Testis (tissue), 2 donors: ENCODE data around the gene SLC6A18.

Experiments used
- POLR2A ChIP-seq: fragments of 450-650 bp; IDR thresholded peaks from one replicate; pipeline ENCODE4 v1.6.1; 2017; ENCODE audit warnings: antibody characterized with exemption, mild to moderate bottlenecking, moderate library complexity
- TF ChIP-seq, protein P1 (sequence below), 3 experiments: fragments of 450-650 bp in 2 of 3; fragments of 200-600 bp in 1 of 3; sonication (generic) in 1 of 3; IDR thresholded peaks; one replicate each; pipeline ENCODE4 v1.5.1; 2016 to 2019; ENCODE audit warnings: antibody characterized with exemption in 3 of 3, mild to moderate bottlenecking in 2 of 3, moderate library complexity in 1 of 3

DNA sequence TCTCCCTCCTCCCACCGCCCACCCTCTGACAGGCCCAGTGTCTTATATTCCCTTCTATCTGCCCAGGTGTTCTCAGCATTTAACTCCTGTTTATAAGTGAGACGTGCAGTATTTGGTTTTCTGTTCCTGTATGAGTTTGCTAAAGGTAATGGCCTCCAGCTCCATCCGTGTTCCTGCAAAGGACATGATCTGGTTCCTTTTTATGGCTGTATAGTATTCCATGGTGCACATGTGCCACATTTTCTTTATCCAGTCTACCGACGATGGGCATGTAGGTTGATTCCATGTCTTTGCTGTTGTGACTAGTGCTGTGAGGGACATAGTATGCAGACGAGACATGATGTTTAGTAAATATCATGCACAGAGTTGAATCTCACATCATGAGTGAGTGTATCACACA is 30.8 kb upstream of the SLC6A18 start:
- TF ChIP-seq, protein P1, sequence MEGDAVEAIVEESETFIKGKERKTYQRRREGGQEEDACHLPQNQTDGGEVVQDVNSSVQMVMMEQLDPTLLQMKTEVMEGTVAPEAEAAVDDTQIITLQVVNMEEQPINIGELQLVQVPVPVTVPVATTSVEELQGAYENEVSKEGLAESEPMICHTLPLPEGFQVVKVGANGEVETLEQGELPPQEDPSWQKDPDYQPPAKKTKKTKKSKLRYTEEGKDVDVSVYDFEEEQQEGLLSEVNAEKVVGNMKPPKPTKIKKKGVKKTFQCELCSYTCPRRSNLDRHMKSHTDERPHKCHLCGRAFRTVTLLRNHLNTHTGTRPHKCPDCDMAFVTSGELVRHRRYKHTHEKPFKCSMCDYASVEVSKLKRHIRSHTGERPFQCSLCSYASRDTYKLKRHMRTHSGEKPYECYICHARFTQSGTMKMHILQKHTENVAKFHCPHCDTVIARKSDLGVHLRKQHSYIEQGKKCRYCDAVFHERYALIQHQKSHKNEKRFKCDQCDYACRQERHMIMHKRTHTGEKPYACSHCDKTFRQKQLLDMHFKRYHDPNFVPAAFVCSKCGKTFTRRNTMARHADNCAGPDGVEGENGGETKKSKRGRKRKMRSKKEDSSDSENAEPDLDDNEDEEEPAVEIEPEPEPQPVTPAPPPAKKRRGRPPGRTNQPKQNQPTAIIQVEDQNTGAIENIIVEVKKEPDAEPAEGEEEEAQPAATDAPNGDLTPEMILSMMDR (IDR thresholded peaks at IDR 0.05) = no peak
- TF ChIP-seq POLR2A = no peak
